ENCODE results near the gene SPIRE1.

- TF ChIP-seq CTCF (conservative IDR thresholded peaks at IDR 0.05; ENCODE audit: low read length) (no peak), EZH2phosphoT487 (IDR thresholded peaks at IDR 0.05; ENCODE audit: borderline replicate concordance) (no peak)
These were observed 195.7 kb downstream of the SPIRE1 start for GRCh38 chr18:12462242-12462641.

Data from Loucy (cell line).